CD14-positive monocyte (primary cell): Measurements from ENCODE around the gene SLC22A9. TPM values are rescaled to one million over a fixed set of nuclear protein-coding genes. Genes with fewer than 3 reads are reported as not detected.

ENCODE experiments used
- DNase-seq, 3 donors: peaks; one replicate each; pipeline ENCODE4 v3.0.0-alpha.2; 2011 to 2022
- H2AFZ ChIP-seq: 2 replicates; pipeline ENCODE4 v1.6.0; 2012; ENCODE audit warnings: mild to moderate bottlenecking, low read depth, low read length, inconsistent platforms; ENCODE audit not compliant: insufficient read depth, poor library complexity, severe bottlenecking
- H3K27ac ChIP-seq, 2 donors: 1 replicate in 1 of 2; 2 replicates in 1 of 2; pipeline ENCODE4 v1.5.1; 2012 to 2013; ENCODE audit warnings: low read length in 2 of 2, control low read depth in 1 of 2, inconsistent platforms in 1 of 2, low read depth in 1 of 2, mild to moderate bottlenecking in 1 of 2
- H3K27me3 ChIP-seq, 2 donors: one replicate each; pipeline versions ENCODE4 v1.6.0 to v1.6.1; 2011 to 2013; ENCODE audit warnings: low read length in 2 of 2; ENCODE audit not compliant: control insufficient read depth in 2 of 2, insufficient read depth in 2 of 2
- H3K36me3 ChIP-seq, 2 donors: replicated peaks in 1 of 2; 1 replicate in 1 of 2; 2 replicates in 1 of 2; pipeline versions ENCODE4 v1.5.1 to v1.6.1; 2012 to 2013; ENCODE audit warnings: low read length in 2 of 2, control low read depth in 1 of 2, inconsistent platforms in 1 of 2, mild to moderate bottlenecking in 1 of 2; ENCODE audit not compliant: insufficient read depth in 2 of 2, control insufficient read depth in 1 of 2
- H3K4me1 ChIP-seq, 2 donors: 1 replicate in 1 of 2; 2 replicates in 1 of 2; pipeline versions ENCODE4 v1.5.1 to v1.6.1; 2012 to 2013; ENCODE audit warnings: low read length in 2 of 2, control low read depth in 1 of 2, inconsistent platforms in 1 of 2, mild to moderate bottlenecking in 1 of 2, moderate library complexity in 1 of 2; ENCODE audit not compliant: insufficient read depth in 2 of 2, control insufficient read depth in 1 of 2
- H3K4me2 ChIP-seq: replicated peaks from 2 replicates; pipeline ENCODE3; 2012; ENCODE audit warnings: low read length, moderate library complexity, mild to moderate bottlenecking; ENCODE audit not compliant: poor library complexity, severe bottlenecking; ENCODE audit errors: extremely low read depth
- H3K4me3 ChIP-seq, 3 experiments: fragments of 200-600 bp in 1 of 3; sonication (generic) in 1 of 3; replicated peaks in 1 of 3; 1 replicate in 2 of 3; 2 replicates in 1 of 3; pipeline ENCODE4 v1.5.1; 2011 to 2013; ENCODE audit warnings: low read length in 3 of 3, mild to moderate bottlenecking in 3 of 3, control low read depth in 2 of 3, low read depth in 2 of 3, inconsistent platforms in 1 of 3, moderate library complexity in 1 of 3
- H3K79me2 ChIP-seq: 2 replicates; pipeline ENCODE4 v1.6.0; 2012; ENCODE audit warnings: mild to moderate bottlenecking, control low read depth, inconsistent platforms, low read length, moderate library complexity; ENCODE audit not compliant: insufficient read depth
- H3K9ac ChIP-seq: 2 replicates; pipeline ENCODE4 v1.6.0; 2017; ENCODE audit warnings: low read length, mild to moderate bottlenecking; ENCODE audit not compliant: insufficient read depth, poor library complexity, severe bottlenecking
- H3K9me3 ChIP-seq, 2 donors: replicated peaks in 1 of 2; 1 replicate in 1 of 2; 2 replicates in 1 of 2; pipeline versions ENCODE4 v1.5.1 to v1.6.1; 2012 to 2013; ENCODE audit warnings: low read length in 2 of 2, control low read depth in 1 of 2; ENCODE audit not compliant: control insufficient read depth in 1 of 2, insufficient read depth in 1 of 2
- H4K20me1 ChIP-seq: 2 replicates; pipeline ENCODE4 v1.6.0; 2012; ENCODE audit warnings: mild to moderate bottlenecking, low read length, control low read depth, moderate library complexity; ENCODE audit not compliant: insufficient read depth
- H3K27ac Mint-ChIP-seq, 7 donors: one replicate each; pipeline ENCODE4 v1.8.0; 2020; ENCODE audit warnings: mild to moderate bottlenecking in 7 of 7, mixed read lengths in 7 of 7, moderate library complexity in 6 of 7, inconsistent platforms in 2 of 7
- H3K27me3 Mint-ChIP-seq, 3 donors: one replicate each; pipeline ENCODE4 v1.8.0; 2021 to 2022; ENCODE audit warnings: low read depth in 3 of 3, mild to moderate bottlenecking in 3 of 3, mixed read lengths in 3 of 3, moderate library complexity in 3 of 3, inconsistent platforms in 1 of 3
- H3K36me3 Mint-ChIP-seq, 2 donors: one replicate each; pipeline ENCODE4 v1.8.0; 2020; ENCODE audit warnings: mixed read lengths in 2 of 2, inconsistent platforms in 1 of 2, mild to moderate bottlenecking in 1 of 2
- H3K4me1 Mint-ChIP-seq: one replicate; pipeline ENCODE4 v1.8.0; 2020; ENCODE audit warnings: mild to moderate bottlenecking, mixed read lengths
- H3K4me3 Mint-ChIP-seq, 2 donors: one replicate each; pipeline ENCODE4 v1.8.0; 2020; ENCODE audit warnings: mild to moderate bottlenecking in 2 of 2, mixed read lengths in 2 of 2, moderate library complexity in 1 of 2
- H3K9me3 Mint-ChIP-seq, 7 donors: one replicate each; pipeline ENCODE4 v1.8.0; 2020 to 2022; ENCODE audit warnings: mixed read lengths in 7 of 7, mild to moderate bottlenecking in 6 of 7, moderate library complexity in 6 of 7, inconsistent platforms in 2 of 7
- CTCF ChIP-seq: fragments of 200-600 bp; IDR thresholded peaks from one replicate; pipeline ENCODE4 v1.8.0; 2022; ENCODE audit warnings: antibody characterized with exemption, mild to moderate bottlenecking
- WGBS: methylation state at CpG from one replicate; pipeline ENCODE4 v1.1.5; 2013; ENCODE audit warnings: missing lambda C conversion rate; ENCODE audit not compliant: insufficient coverage; 5-methylcytosine and 5-hydroxymethylcytosine counted together
- intact Hi-C, 2 donors: fragments of 100-400 bp; cut with micrococcal nuclease; formaldehyde crosslinking; loops; one replicate each; pipeline versions ENCODE4 v1.15.0 to v1.15.1; 2023
- polyA plus RNA-seq, 3 donors: library from polyadenylated mRNA; depleted of rRNA in 1 of 3; unstranded in 2 of 3; stranded (reverse) in 1 of 3; fragments of 300-500 nt in 2 of 3; fragments of >200 nt in 1 of 3; fragmentation: Illumina TruSeq in 2 of 3; gene quantifications; 1 replicate in 2 of 3; 2 replicates in 1 of 3; pipeline ENCODE4 v1.2.3, GENCODE V29; 2012 to 2021

The SLC22A9 gene
- polyA plus RNA-seq, 3 donors, result not detected

GRCh38 chr11:63369971-63370588 lies 495 bp downstream of the SLC22A9 start:
- H2AFZ ChIP-seq, result no peak overlapping the region
- no peaks in the 10 kb centered on the region for H3K36me3 ChIP-seq
- no peaks in the 10 kb centered on the region for H4K20me1 ChIP-seq
- intact Hi-C loops, result no loop called here
- no peak for DNase-seq
- H3K27me3 ChIP-seq, result peaks cover 2 to 10% of the 10 kb centered on the region in 2 donors
- no peak overlapping the region for H3K27ac ChIP-seq
- H3K79me2 ChIP-seq, result no peaks in the 10 kb centered on the region
- no peak overlapping the region for H3K4me2 ChIP-seq
- Mint-ChIP-seq H3K36me3 (no peaks in the 10 kb centered on the region), H3K27me3 (peaks cover 4 to 13% (median 9%) of the 10 kb centered on the region in 3 donors), H3K27ac (no peak overlapping the region), H3K4me3 (no peak overlapping the region), H3K9me3 (peaks cover 0 to 8% (median 0%) of the 10 kb centered on the region in 7 donors), H3K4me1 (peaks cover under 1% of the 10 kb centered on the region)
- WGBS, result 100% methylated on average over 2 of the region's 7 CpGs
- no peak overlapping the region for H3K4me3 ChIP-seq
- H3K4me1 ChIP-seq, result no peaks in the 10 kb centered on the region
- no peaks in the 10 kb centered on the region for H3K9me3 ChIP-seq
- no peak for TF ChIP-seq CTCF
- H3K9ac ChIP-seq, result no peak overlapping the region

- no peak overlapping the region for H2AFZ ChIP-seq
- H3K79me2 ChIP-seq, result no peaks in the 10 kb centered on the region
- Mint-ChIP-seq H3K27ac (no peak overlapping the region), H3K36me3 (no peaks in the 10 kb centered on the region), H3K27me3 (peaks cover 2 to 9% (median 7%) of the 10 kb centered on the region in 3 donors), H3K9me3 (peaks cover 0 to 6% (median 0%) of the 10 kb centered on the region in 7 donors), H3K4me1 (peaks cover 8% of the 10 kb centered on the region), H3K4me3 (no peak overlapping the region)
- 100% methylated on average over 1 of the region's 2 CpGs for WGBS
- no peaks in the 10 kb centered on the region for H3K36me3 ChIP-seq
- H3K9me3 ChIP-seq, result no peaks in the 10 kb centered on the region
- H4K20me1 ChIP-seq, result no peaks in the 10 kb centered on the region
- no peak overlapping the region for H3K9ac ChIP-seq
- H3K27me3 ChIP-seq, result peaks cover 2 to 10% of the 10 kb centered on the region in 2 donors
- peaks cover 0 to 8% of the 10 kb centered on the region in 2 donors for H3K4me1 ChIP-seq
- intact Hi-C loops, result no loop called here
- H3K27ac ChIP-seq, result no peak overlapping the region
- no peak for TF ChIP-seq CTCF
- H3K4me2 ChIP-seq, result no peak overlapping the region
- H3K4me3 ChIP-seq, result no peak overlapping the region
- DNase-seq, result no peak
These were observed 1.8 kb downstream of the SLC22A9 start for GRCh38 chr11:63371396-63371795.
